Glomerular visceral epithelial cell (primary cell): Measurements from ENCODE around the gene ADA.
"Not testable (repeated sequence)": the region's sequence is repeated elsewhere in the genome, so short reads cannot be mapped to it uniquely, and the experiment has no call there.

Source experiments
- DNase-seq: peaks from one replicate; pipeline ENCODE4 v3.0.0-alpha.2; 2016; ENCODE audit errors: extremely low spot score

ADA gene

GRCh38 chr20:44651684-44652423, at the start of gene ADA:
TSS of gene ADA (minus strand) at chr20:44651699. CDS start at chr20:44651607, 92 bp downstream.
- DNase-seq, result peak; percentile 55

- no peak for DNase-seq
Observed at GRCh38 chr20:44700306-44700705, 48.8 kb upstream of the ADA start.

GRCh38 chr20:44698351-44698750, 46.9 kb upstream of the ADA start:
- DNase-seq, result no peak

GRCh38 chr20:44697041-44697440, 45.5 kb upstream of the ADA start:
- not testable (repeated sequence) for DNase-seq

GRCh38 chr20:44696315-44696714, 44.8 kb upstream of the ADA start:
- DNase-seq, result no peak

GRCh38 chr20:44695674-44696300, 44.3 kb upstream of the ADA start:
- DNase-seq, result no peak

- DNase-seq, result no peak
Observed at GRCh38 chr20:44695295-44695673, 43.8 kb upstream of the ADA start.

GRCh38 chr20:44694159-44694558, 42.7 kb upstream of the ADA start:
- no peak for DNase-seq

- DNase-seq, result no peak
Observed at GRCh38 chr20:44693627-44694026, 42.1 kb upstream of the ADA start.

- peak; percentile 98 for DNase-seq
Observed at GRCh38 chr20:44692932-44693480, 41.5 kb upstream of the ADA start.

- no peak for DNase-seq
Observed at GRCh38 chr20:44691424-44692423, 40.2 kb upstream of the ADA start.

GRCh38 chr20:44690781-44691423, 39.4 kb upstream of the ADA start:
- DNase-seq, result no peak

- DNase-seq, result no peak
Observed at GRCh38 chr20:44689809-44690208, 38.3 kb upstream of the ADA start.

GRCh38 chr20:44688053-44688625, 36.6 kb upstream of the ADA start:
- DNase-seq, result no peak

GRCh38 chr20:44686934-44687333, 35.4 kb upstream of the ADA start:
- DNase-seq, result no peak

GRCh38 chr20:44684047-44684967, 32.8 kb upstream of the ADA start:
- DNase-seq, result no peak

- peak; percentile 60 for DNase-seq
Observed at GRCh38 chr20:44683263-44684046, 32.0 kb upstream of the ADA start.

- DNase-seq, result no peak
Observed at GRCh38 chr20:44681796-44682566, 30.5 kb upstream of the ADA start.
